ENCODE measurements around the gene OR2B2.

OR2B2 gene

DNA sequence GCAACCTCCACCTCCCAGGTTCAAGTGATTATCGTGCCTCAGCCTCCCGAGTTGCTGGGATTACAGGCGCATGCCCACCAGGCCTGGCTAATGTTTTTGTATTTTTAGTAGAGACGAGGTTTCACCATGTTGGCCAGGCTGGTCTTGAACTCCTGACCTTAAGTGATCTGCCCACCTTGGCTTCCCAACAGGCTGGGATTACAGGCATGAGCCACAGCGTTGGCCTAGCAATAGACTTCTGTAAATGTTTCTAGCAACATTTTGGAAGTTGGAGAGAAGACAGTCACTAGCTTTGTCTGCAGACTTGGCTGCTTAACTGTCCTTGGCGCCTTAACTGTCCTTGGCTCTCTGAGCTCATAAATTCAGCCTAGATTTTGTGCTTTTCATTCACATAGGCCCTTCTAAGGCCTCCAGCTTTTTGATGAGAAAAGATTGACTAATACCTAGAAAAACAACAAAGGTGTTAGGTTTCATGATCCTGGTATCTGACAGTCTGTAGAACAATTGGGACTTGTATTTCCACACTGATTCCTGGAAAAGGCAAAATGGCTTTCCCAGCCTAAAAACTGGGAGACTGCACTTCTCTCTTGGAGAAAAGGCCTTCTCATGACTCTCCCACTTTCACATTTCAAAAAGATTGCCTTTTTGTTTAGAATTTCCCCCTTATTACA, 49.7 kb downstream of the OR2B2 start:
- Histone ChIP-seq H3K4me3 (ENCODE audit: low read length) (no peak overlapping the region), H3K9ac (ENCODE audit: low read length) (no peak overlapping the region), H3K4me1 (ENCODE audit: control insufficient read depth, insufficient read depth, low read length) (peaks cover 21% of the 10 kb centered on the region), H3K36me3 (ENCODE audit: control insufficient read depth, insufficient read depth, low read length) (no peaks in the 10 kb centered on the region), H3K9me3 (ENCODE audit: control insufficient read depth, low read length) (no peaks in the 10 kb centered on the region), H3K27me3 (ENCODE audit: control insufficient read depth, insufficient read depth, low read length) (no peaks in the 10 kb centered on the region)

- no peaks in the 10 kb centered on the region for H3K36me3 ChIP-seq (ENCODE audit: control insufficient read depth, insufficient read depth, low read length)
- H3K4me1 ChIP-seq (ENCODE audit: control insufficient read depth, insufficient read depth, low read length): peaks cover 17% of the 10 kb centered on the region
- H3K9me3 ChIP-seq (ENCODE audit: control insufficient read depth, low read length): no peaks in the 10 kb centered on the region
- no peak overlapping the region for H3K9ac ChIP-seq (ENCODE audit: low read length)
- no peak overlapping the region for H3K4me3 ChIP-seq (ENCODE audit: low read length)
- H3K27me3 ChIP-seq (ENCODE audit: control insufficient read depth, insufficient read depth, low read length): no peaks in the 10 kb centered on the region
These were observed 50.3 kb downstream of the OR2B2 start for GRCh38 chr6:27861861-27862260.

GRCh38 chr6:27861276-27861840, 50.8 kb downstream of the OR2B2 start:
- Histone ChIP-seq H3K9ac (ENCODE audit: low read length) (no peak overlapping the region), H3K4me1 (ENCODE audit: control insufficient read depth, insufficient read depth, low read length) (peaks cover 12% of the 10 kb centered on the region)

More at GRCh38 chr6:27861276-27861840, 50.8 kb downstream of the OR2B2 start:
- H3K4me3 ChIP-seq (ENCODE audit: low read length): no peak overlapping the region
- H3K36me3 ChIP-seq (ENCODE audit: control insufficient read depth, insufficient read depth, low read length): no peaks in the 10 kb centered on the region
- H3K27me3 ChIP-seq (ENCODE audit: control insufficient read depth, insufficient read depth, low read length): no peaks in the 10 kb centered on the region
- no peaks in the 10 kb centered on the region for H3K9me3 ChIP-seq (ENCODE audit: control insufficient read depth, low read length)

Measured in mucosa of stomach (tissue), 1 donor.